HG03175 (cell line): ENCODE measurements around the gene ZNF610.

Source experiments
- ATAC-seq: cut with Tn5 transposase; IDR thresholded peaks from one replicate; pipeline ENCODE4 v1.9.1; 2021; ENCODE audit warnings: mild to moderate bottlenecking, moderate library complexity; ENCODE audit not compliant: unreplicated experiment

Gene ZNF610

GRCh38 chr19:52397310-52398080 is 61.5 kb downstream of the ZNF610 start, which contains the start of gene ZNF528:
Gene ZNF528 (plus strand): TSS chr19:52397849. CDS start chr19:52402014, 4,165 bp downstream.
- no peak for ATAC-seq

- no peak for ATAC-seq
Observed at GRCh38 chr19:52398081-52398441, 62.0 kb downstream of the ZNF610 start.

DNA sequence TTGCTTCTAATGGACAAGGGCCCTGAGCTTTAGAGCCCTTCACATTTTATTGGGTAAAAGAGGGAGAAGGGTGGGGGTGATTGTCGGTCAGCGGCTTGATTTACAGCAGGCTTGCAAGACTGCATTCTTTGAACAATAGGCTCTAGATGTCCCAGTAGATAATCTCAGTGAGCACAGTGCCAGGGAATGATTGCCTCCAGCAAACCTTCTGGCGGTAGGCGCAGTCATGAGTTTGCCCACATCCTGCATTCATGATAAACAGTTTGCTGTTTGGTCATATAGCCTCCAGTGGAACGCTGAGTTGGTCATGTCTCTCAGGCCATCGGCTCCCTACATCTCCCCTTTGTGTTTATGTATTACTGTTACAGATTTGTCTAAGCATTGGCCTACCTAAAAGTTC is 74.2 kb downstream of the ZNF610 start:
- ATAC-seq, result no peak

- no peak for ATAC-seq
Observed at GRCh38 chr19:52415711-52416110, 79.7 kb downstream of the ZNF610 start.
